GM12864 (cell line): ENCODE measurements around the gene MMADHC.

Experiments used
- DNase-seq: peaks from one replicate; pipeline ENCODE4 v3.0.0-alpha.2; 2011; ENCODE audit warnings: low read depth
- H3K4me3 ChIP-seq: 2 replicates; pipeline ENCODE4 v1.5.1; 2011; ENCODE audit warnings: mild to moderate bottlenecking, low read depth, low read length, control low read depth
- CTCF ChIP-seq: IDR thresholded peaks from 2 replicates; pipeline ENCODE4 v1.5.1; 2011; ENCODE audit warnings: low read depth, mild to moderate bottlenecking, moderate library complexity, low read length, control low read depth, inconsistent platforms; ENCODE audit errors: missing control alignments

Gene MMADHC

GRCh38 chr2:149603248-149603647 lies 15.7 kb upstream of the MMADHC start:
- DNase-seq, result no peak
- H3K4me3 ChIP-seq, result no peak overlapping the region
- TF ChIP-seq CTCF, result no peak

GRCh38 chr2:149601141-149601796 lies 13.7 kb upstream of the MMADHC start:
- TF ChIP-seq CTCF, result no peak
- no peak overlapping the region for H3K4me3 ChIP-seq
- DNase-seq, result no peak

GRCh38 chr2:149597668-149598326 lies 10.2 kb upstream of the MMADHC start:
- peak; percentile 79 for TF ChIP-seq CTCF
- H3K4me3 ChIP-seq, result no peak overlapping the region
- DNase-seq, result peak; percentile 68

- peak overlapping the region; percentile 21 for H3K4me3 ChIP-seq
- TF ChIP-seq CTCF, result no peak
- no peak for DNase-seq
Observed at GRCh38 chr2:149597050-149597667, 9.6 kb upstream of the MMADHC start.

- no peak for DNase-seq
- H3K4me3 ChIP-seq, result no peak overlapping the region
- no peak for TF ChIP-seq CTCF
Observed at GRCh38 chr2:149596471-149596870, 8.9 kb upstream of the MMADHC start.

GRCh38 chr2:149595056-149595963 lies 7.7 kb upstream of the MMADHC start:
- DNase-seq, result no peak
- no peak for TF ChIP-seq CTCF
- H3K4me3 ChIP-seq, result no peak overlapping the region
